Stimulated activated CD4-positive, alpha-beta T cell treated with anti-CD3 and anti-CD28 coated beads, TNF-alpha, amount 100 ng/mL, for 4 hours (primary cell): ENCODE results near the gene TBX19.

ENCODE experiments used
- DNase-seq, 3 experiments: peaks; one replicate each; pipeline ENCODE4 v3.0.0-alpha.2; 2020; ENCODE audit warnings: low read depth in 3 of 3

TBX19 gene

DNA sequence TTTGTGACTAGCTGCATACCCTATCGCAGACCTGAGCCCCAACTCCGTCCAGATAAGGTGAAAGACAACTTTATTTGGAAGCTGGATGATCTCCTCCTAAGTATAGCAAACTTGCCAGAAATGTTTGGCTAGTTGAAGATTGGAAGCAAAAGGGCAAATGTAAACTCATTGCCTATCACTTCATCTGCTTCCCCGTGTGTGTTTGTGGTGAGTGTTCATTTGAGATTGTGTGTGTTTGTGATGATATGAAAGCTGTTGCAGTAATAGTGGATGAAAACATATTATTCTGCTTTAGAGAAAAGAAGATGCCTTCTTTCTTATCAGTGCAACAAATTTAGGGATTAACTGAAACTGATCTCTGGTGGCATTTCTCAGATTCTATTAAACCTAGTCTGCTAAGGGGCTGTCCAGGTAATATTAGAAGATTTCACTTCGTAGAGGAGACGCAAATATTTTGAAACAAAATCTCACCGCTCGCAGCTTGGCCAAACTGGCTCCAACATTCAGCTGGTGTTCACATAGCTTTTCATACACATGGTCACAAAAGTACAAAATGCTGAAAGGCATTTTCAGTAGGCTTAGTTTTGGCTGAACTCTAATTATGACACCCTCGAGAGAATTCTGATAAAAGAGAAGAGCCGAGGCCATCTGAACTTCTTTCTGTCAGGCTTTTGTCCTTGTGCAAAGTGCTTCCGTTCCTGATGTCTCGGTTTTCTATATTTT lies 1.1 kb downstream of the TBX19 start:
- no peak for DNase-seq

DNA sequence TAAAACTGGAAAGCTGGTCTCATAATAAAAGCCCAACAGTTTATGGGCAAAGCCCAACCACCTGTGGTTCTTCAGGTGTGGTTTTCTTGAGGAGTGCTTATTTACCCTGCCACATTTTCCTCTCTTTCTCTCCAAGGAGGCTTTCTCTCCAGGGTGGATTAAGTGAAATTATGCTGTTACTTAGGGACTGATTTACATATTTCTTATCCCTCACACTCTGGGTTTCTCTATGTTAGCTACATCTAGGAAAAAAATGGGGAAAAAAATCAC lies 4.8 kb downstream of the TBX19 start:
- no peak for DNase-seq

DNA sequence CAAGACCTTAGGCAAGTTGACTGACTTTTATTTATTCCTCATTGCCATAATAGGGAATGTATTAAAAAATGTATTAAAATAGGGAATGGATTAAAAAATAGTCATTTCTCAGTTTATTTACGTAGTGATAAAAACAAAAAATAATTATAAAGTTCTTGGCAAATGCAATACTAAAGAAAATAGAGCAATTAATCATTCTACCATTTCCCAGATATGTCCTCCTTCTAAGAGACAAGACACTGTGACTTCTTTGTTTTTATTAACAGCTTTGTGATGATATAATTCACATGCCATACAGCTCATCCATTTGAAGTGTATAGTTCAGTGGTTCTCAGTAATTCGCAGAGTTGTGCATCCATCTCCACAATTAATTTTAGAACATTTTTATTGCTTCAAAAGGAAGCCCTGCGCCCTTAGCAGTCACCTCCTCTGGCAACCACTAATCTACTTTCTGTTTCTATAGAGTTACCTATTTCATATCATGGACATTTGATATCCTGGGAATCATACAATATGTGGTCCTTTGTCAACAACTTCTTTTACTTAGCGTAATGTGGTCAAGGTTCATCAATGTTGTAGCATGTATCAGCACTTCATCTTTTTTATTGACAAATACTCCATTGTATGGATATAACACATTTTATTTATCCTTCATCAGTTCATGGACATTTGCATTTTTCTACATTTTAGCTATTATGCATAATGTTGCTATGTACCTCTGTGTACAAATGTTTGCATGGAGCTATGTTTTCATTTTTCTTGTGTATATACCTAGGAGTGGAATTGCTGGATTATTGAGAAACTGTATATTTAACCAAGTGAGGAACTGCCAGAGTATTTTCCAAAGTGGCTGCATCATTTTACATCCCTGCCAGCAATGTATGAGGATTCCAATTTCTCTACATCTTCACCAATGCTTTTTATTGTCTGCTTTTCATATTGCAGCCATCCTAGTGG lies 5.6 kb downstream of the TBX19 start:
- no peak for DNase-seq

- no peak for DNase-seq
These were observed 6.6 kb downstream of the TBX19 start for GRCh38 chr1:168287237-168287664.

GRCh38 chr1:168288311-168289052 lies 7.8 kb downstream of the TBX19 start:
- no peak for DNase-seq

DNA sequence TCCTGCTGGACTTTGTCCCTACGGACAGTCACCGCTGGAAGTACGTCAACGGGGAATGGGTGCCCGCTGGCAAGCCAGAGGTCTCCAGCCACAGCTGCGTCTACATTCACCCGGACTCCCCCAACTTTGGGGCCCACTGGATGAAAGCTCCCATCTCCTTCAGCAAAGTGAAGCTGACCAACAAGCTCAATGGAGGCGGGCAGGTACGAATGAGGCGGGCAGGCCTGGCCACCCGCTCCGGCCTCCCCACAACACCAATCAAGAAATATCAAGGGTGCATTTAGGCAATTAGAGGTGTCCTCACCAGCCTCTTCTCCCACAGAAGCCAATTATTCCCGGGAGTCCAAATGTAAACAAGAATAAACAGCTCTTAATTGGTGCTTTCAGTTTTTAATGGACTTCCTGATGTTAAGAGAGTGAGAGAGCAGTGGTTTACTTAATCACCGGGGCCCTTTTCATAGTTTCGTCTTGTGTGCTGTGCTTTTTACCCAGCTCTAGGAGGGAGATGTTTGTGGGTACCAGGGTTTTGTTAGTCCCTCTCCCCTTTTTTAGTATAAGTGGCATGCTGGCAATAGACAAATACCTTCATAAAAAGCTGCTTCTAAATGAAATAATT lies 10.7 kb downstream of the TBX19 start:
- DNase-seq: no peak

DNA sequence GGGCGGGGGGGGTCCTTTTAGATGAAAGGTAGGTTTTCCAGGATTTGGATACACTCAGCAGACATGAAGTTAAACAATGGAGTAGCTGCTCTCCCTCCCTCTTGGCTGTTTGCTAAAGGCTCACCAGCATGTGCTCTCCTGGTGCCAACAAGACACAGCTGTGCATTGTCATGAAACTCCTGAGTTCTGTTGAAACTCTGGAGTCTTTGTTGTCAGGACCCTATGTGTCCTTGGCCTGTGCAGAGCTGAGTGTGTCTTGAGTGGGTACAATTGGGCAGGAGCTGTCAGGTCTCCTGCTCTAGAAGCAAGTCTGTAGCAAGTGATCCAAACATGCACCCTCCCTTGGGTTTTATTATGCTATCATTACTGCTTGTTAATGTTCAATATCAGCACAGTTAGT lies 12.7 kb downstream of the TBX19 start:
- no peak for DNase-seq

DNA sequence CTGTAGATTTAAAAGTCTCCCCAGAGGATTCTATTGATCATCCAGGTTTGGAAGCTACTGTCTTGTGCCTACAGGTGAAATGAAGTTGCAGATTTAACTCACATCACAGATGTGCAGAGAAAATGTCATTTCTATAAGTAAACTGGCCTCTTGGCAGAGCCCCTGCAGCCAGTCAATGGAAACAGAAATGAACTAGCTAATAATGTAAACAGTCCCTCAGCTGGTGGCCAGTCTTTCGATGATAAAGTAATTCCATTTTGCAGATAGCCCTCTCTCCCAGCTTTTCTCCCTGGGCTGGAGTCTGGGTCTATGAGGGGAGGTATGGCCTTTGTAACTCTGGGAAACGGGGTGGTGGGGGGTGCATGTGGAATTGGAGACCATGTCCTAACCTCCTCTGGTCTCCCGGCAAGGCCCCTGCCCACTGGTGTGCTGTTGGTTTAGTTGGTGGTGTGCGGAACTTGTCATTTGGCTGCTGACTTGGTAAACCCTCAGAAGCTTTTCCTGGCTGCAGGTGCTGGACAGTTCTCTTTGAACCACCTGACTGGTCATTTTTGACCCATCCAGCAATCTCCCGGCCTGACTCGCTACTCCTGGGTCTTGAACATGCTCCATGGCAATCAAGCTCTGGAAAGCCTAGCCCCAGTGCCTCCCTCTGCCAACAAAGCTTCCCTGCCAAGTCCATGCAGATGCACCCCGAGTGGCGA lies 14.9 kb downstream of the TBX19 start:
- DNase-seq: no peak

GRCh38 chr1:168297019-168297730 lies 16.5 kb downstream of the TBX19 start:
- no peak for DNase-seq

GRCh38 chr1:168298446-168298845 lies 17.8 kb downstream of the TBX19 start:
- no peak for DNase-seq

GRCh38 chr1:168300626-168301025 lies 19.9 kb downstream of the TBX19 start:
- DNase-seq: no peak

- DNase-seq: no peak
These were observed 21.1 kb downstream of the TBX19 start for GRCh38 chr1:168301664-168302320.

- no peak for DNase-seq
These were observed 23.3 kb downstream of the TBX19 start for GRCh38 chr1:168303716-168304540.

DNA sequence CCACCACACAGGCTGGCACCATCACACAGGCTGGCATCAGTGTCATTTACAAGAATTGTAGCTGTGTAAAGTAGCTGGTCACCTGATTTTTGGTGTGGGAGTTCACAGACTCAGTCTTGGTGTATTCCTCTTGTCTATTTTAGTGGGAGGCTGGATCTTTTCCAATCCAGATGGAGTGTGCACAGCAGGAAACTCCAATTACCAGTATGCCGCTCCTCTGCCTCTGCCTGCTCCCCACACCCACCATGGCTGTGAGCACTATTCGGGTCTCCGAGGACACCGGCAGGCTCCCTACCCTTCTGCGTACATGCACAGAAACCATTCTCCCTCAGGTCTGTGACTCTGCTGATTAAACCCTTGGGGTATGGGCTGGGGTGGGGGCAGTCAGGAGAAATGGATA lies 24.2 kb downstream of the TBX19 start:
- no peak for DNase-seq

DNA sequence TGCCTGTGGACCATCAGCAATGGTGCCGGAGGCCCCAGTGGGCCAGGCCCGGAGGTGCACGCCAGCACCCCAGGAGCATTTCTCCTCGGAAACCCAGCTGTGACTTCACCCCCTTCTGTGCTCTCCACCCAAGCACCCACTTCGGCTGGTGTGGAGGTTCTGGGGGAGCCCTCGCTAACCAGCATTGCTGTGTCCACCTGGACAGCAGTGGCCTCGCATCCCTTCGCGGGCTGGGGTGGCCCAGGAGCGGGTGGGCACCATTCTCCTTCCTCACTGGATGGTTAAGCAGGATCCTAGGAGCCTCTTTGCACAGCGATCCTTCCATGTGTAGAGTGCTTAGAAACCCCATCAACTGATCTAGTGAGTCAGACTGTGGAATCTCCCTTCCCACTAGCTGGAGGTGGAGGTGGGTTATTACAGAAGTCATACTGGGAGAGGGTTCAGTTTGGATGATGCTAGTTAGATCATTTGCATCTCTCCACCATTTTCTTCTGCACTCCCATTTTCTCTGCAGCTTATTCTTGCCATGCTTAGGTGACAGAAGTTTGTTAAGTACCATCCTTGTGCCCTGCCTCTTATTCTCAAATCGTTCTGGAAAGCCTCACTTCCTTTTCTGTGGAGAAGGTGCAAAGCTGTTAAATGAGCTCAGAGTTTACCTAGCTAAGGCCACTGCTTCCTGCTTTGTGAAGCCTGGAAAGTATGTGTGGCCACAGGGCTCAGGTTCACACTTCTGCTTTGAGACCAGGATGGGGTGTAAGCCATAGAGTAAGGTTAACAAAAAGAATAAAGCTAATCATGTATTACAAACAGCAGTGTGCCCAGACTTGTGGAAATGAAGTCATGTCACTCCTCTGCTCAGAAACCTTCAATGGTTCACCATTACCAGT lies 32.3 kb downstream of the TBX19 start:
- no peak for DNase-seq

DNA sequence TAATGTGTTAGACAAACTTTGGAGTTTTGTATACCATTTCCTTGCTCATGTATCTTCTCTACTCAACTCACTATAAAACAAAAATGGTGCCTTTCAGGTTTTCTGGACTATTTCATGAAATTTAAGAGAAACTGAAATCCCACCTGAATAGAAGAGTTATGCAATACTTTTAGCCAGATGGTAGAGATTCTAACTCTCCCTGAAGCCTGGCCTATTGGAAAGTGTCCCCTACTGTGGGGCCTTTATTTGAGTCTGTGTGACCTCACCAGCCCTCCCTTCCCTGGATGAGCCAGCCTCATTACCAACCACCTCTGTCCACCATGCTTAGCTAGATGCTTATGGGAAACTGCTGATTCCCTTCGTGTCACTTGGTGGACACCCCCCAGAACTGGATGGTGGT lies 35.5 kb downstream of the TBX19 start:
- DNase-seq: no peak

- DNase-seq: no peak
These were observed 36.6 kb downstream of the TBX19 start for GRCh38 chr1:168317309-168317708.

DNA sequence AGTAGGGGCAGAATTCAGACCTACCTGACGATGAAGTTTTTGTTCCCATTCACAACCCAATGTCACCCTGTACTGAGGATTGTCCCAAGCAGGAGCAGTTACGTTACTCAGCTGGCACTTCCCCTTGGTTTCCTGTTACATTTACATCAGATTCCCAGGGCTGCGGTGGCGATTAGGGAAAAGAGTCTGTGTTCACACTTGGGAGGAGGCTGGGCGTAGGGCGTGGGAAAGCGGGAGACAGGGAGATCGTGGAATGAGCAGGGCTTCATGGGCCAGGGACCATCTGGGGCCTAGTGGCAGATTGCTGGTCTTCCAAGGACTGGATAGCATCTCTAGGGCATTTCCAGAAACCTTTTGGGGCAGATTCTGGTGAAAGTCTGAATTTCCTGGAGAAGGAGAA lies 39.0 kb downstream of the TBX19 start:
- no peak for DNase-seq
